PC-3 (cell line): ENCODE results near the gene DIRAS1. TPM values are rescaled to one million over a fixed set of nuclear protein-coding genes. Genes with fewer than 3 reads are reported as not detected.

Experiments used
- ATAC-seq: fragments of 200-7000 bp; cut with Tn5 transposase; 2 replicates; pipeline ENCODE4 v1.9.1; 2020; ENCODE audit warnings: mild to moderate bottlenecking, moderate library complexity
- BruUV-seq: library from RNA; stranded (reverse); fragments of 400-500 nt; replicated peaks from 2 replicates; lab custom pipeline; 2021; lab: Mats Ljungman, UMichigan
- CTCF ChIA-PET: fragments of 300-600 bp; sonication (Branson Sonifier 250); formaldehyde crosslinking; loops from one replicate; lab custom pipeline; 2022; ENCODE audit warnings: antibody characterized with exemption; lab: Charles Lee
- POLR2A ChIA-PET: fragments of 300-600 bp; sonication (Branson Sonifier 250); formaldehyde crosslinking; loops from one replicate; lab custom pipeline; 2022; ENCODE audit warnings: antibody characterized with exemption; ENCODE audit not compliant: unreplicated experiment; lab: Charles Lee
- DNase-seq: peaks from one replicate; pipeline ENCODE4 v3.0.0-alpha.2; 2015
- H2AFZ ChIP-seq: fragments of 300-600 bp; sonication (generic); 2 replicates; pipeline ENCODE4 v1.6.0; 2016; ENCODE audit warnings: antibody characterized with exemption, low read length
- H3F3A ChIP-seq: fragments of 300-600 bp; sonication (generic); one replicate; pipeline ENCODE4 v1.6.0; 2017; ENCODE audit warnings: antibody characterized with exemption, low read length, control low read depth, mild to moderate bottlenecking; ENCODE audit not compliant: unreplicated experiment
- H3K27ac ChIP-seq: fragments of 300-600 bp; sonication (generic); 2 replicates; pipeline ENCODE4 v1.5.1; 2016; ENCODE audit warnings: mild to moderate bottlenecking, low read length
- H3K27me3 ChIP-seq: fragments of 300-600 bp; sonication (generic); 2 replicates; pipeline ENCODE4 v1.6.1; 2016; ENCODE audit warnings: low read length, mixed read lengths
- H3K36me3 ChIP-seq: fragments of 300-600 bp; sonication (generic); 2 replicates; pipeline ENCODE4 v1.6.1; 2016; ENCODE audit warnings: low read depth, mixed run types, low read length, mixed read lengths
- H3K4me1 ChIP-seq: fragments of 300-600 bp; sonication (generic); 2 replicates; pipeline ENCODE4 v1.5.1; 2016; ENCODE audit warnings: low read length; ENCODE audit not compliant: insufficient read depth
- H3K4me2 ChIP-seq: fragments of 300-600 bp; sonication (generic); 2 replicates; pipeline ENCODE4 v1.6.0; 2016; ENCODE audit warnings: low read length
- H3K4me3 ChIP-seq: fragments of 300-600 bp; sonication (generic); 2 replicates; pipeline ENCODE4 v1.5.1; 2016; ENCODE audit warnings: mild to moderate bottlenecking, low read length, mixed read lengths
- H3K79me2 ChIP-seq: fragments of 300-600 bp; sonication (generic); 2 replicates; pipeline ENCODE4 v1.6.1; 2017; ENCODE audit warnings: low read length, mixed read lengths
- H3K9ac ChIP-seq: fragments of 300-600 bp; sonication (generic); 2 replicates; pipeline ENCODE4 v1.6.0; 2016; ENCODE audit warnings: mild to moderate bottlenecking, low read length
- H3K9me2 ChIP-seq: fragments of 300-600 bp; sonication (generic); replicated peaks from 2 replicates; pipeline ENCODE4 v1.6.1; 2016; ENCODE audit warnings: mixed run types, low read length, mixed read lengths
- H3K9me3 ChIP-seq: fragments of 300-600 bp; sonication (generic); 2 replicates; pipeline ENCODE4 v1.6.1; 2016; ENCODE audit warnings: low read length, mixed read lengths
- H4K20me1 ChIP-seq: fragments of 300-600 bp; sonication (generic); 2 replicates; pipeline ENCODE4 v1.6.1; 2016; ENCODE audit warnings: low read length, mixed read lengths
- EZH2 ChIP-seq: fragments of 300-600 bp; sonication (generic); IDR thresholded peaks from one replicate; pipeline ENCODE4 v1.6.1; 2017; ENCODE audit warnings: antibody characterized with exemption, mild to moderate bottlenecking, low read length; ENCODE audit not compliant: unreplicated experiment
- EZH2phosphoT487 ChIP-seq: fragments of 300-600 bp; sonication (generic); IDR thresholded peaks from 2 replicates; pipeline ENCODE4 v1.6.1; 2018; ENCODE audit warnings: mild to moderate bottlenecking, antibody characterized with exemption, low read length, borderline replicate concordance
- intact Hi-C: fragments of 100-400 bp; cut with micrococcal nuclease; formaldehyde crosslinking; loops from 2 replicates; pipeline ENCODE4 v1.9.0; 2023
- total RNA-seq: library from RNA; depleted of rRNA; stranded (reverse); fragments of >200 nt; gene quantifications from 2 replicates; pipeline ENCODE4 v1.2.3, GENCODE V29; 2014
- TF ChIP-seq, protein P1 (sequence below): fragments of 300-600 bp; sonication (generic); conservative IDR thresholded peaks from 2 replicates; pipeline ENCODE4 v1.5.1; 2017; ENCODE audit warnings: antibody characterized with exemption, low read depth, mild to moderate bottlenecking, low read length

The DIRAS1 gene
- total RNA-seq, 1 experiment from 2014 or later = 2.0 TPM

DNA sequence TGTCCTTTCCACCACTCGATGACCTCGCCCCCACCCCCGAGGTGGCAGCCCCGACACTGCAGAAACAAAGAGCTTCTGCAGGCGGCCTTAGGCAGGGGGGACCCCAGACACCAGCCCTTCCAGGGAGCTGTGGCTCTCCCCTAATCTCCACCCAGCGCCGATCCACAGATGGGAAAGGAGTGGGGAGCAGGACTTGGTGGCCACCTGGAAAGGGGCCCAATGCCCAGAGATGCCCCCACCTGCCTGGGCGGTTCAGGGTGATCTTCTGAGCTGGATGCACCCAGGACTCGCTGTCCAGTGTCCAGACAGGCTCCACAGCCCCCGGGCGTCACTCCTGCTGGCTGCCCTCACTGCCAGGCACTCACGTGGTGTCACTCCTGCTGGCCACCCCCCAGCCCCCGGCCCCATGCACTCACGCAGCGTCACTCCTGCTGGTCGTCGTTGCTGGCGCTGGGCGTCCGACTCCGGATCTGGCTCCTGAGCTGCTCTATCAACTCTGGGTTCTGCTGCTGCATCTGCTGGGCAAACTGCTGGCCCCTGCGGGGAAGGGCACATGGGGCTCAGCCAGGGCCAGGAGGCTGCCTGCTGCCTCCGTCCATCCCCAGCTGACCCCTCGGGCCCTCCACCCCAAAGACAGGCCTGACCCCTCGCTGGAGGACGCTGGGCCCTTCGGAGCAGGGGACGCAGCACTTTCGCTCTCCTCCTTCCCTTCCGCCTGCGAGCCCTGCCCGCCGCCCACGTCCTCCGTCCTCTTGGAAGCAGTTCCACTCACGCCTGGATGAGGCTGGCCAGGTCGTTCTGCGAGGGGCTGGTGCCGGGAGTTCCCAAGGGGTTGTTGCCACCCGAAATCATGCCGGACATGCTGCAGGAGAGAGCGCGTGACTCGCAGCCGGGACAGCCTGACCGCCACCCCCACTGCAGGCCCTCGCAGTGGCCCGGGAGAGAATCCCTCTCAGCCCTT is 36.0 kb upstream of the DIRAS1 start:
- TF ChIP-seq EZH2phosphoT487 (no peak), EZH2 (no peak)
- TF ChIP-seq, protein P1, sequence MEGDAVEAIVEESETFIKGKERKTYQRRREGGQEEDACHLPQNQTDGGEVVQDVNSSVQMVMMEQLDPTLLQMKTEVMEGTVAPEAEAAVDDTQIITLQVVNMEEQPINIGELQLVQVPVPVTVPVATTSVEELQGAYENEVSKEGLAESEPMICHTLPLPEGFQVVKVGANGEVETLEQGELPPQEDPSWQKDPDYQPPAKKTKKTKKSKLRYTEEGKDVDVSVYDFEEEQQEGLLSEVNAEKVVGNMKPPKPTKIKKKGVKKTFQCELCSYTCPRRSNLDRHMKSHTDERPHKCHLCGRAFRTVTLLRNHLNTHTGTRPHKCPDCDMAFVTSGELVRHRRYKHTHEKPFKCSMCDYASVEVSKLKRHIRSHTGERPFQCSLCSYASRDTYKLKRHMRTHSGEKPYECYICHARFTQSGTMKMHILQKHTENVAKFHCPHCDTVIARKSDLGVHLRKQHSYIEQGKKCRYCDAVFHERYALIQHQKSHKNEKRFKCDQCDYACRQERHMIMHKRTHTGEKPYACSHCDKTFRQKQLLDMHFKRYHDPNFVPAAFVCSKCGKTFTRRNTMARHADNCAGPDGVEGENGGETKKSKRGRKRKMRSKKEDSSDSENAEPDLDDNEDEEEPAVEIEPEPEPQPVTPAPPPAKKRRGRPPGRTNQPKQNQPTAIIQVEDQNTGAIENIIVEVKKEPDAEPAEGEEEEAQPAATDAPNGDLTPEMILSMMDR = no peak
- Histone ChIP-seq H3K36me3 (no peaks in the 10 kb centered on the region; the same call in 1 of the 2 replicates), H3K27me3 (no peaks in the 10 kb centered on the region), H3K9ac (no peak overlapping the region), H4K20me1 (no peaks in the 10 kb centered on the region), H3K4me2 (no peak overlapping the region), H3K4me3 (no peak overlapping the region), H3K27ac (no peak overlapping the region), H3K9me3 (no peaks in the 10 kb centered on the region), H3K79me2 (no peaks in the 10 kb centered on the region), H2AFZ (no peak overlapping the region), H3K9me2 (no peaks in the 10 kb centered on the region), H3F3A (no peaks in the 10 kb centered on the region), H3K4me1 (no peaks in the 10 kb centered on the region)
- ChIA-PET CTCF (no interaction called here), POLR2A (no interaction called here)
- ATAC-seq (no peak), DNase-seq (no peak)
- intact Hi-C loops = no loop called here
- BruUV-seq = no TSS peak

DNA sequence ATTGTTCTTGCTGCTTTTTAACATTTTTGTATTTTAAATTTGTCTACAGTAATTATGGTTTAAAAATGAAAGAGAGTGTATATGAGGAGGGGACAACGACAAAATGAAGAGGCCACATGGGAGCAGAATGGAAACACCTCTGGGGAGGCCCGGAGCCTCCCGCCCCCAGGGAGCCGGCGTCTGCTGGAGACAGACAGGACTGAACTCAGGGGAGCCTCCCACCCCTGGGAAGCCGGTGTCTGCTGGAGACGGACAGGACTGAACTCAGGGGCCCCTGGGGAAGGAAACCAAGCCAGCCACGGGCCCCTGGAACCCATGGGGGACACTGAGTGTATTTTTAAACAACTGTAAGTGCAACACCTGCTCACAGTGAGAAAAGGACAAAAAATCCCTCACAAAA is 35.3 kb upstream of the DIRAS1 start:
- H2AFZ ChIP-seq = no peak overlapping the region
- no peak overlapping the region for H3K4me3 ChIP-seq
- DNase-seq = no peak
- TF ChIP-seq EZH2phosphoT487 (no peak), EZH2 (no peak)
- TF ChIP-seq, protein P1 = no peak
- no peak overlapping the region for H3K27ac ChIP-seq
- no peaks in the 10 kb centered on the region for H3K9me3 ChIP-seq
- H3K9ac ChIP-seq = no peak overlapping the region
- H3K9me2 ChIP-seq = no peaks in the 10 kb centered on the region
- no peaks in the 10 kb centered on the region for H3F3A ChIP-seq
- no peak for ATAC-seq
- H3K79me2 ChIP-seq = no peaks in the 10 kb centered on the region
- H3K36me3 ChIP-seq = no peaks in the 10 kb centered on the region; the same call in 1 of the 2 replicates
- BruUV-seq = no TSS peak
- no peak overlapping the region for H3K4me2 ChIP-seq
- H4K20me1 ChIP-seq = no peaks in the 10 kb centered on the region
- intact Hi-C loops = no loop called here
- H3K4me1 ChIP-seq = no peaks in the 10 kb centered on the region
- H3K27me3 ChIP-seq = no peaks in the 10 kb centered on the region
- ChIA-PET CTCF (no interaction called here), POLR2A (no interaction called here)

DNA sequence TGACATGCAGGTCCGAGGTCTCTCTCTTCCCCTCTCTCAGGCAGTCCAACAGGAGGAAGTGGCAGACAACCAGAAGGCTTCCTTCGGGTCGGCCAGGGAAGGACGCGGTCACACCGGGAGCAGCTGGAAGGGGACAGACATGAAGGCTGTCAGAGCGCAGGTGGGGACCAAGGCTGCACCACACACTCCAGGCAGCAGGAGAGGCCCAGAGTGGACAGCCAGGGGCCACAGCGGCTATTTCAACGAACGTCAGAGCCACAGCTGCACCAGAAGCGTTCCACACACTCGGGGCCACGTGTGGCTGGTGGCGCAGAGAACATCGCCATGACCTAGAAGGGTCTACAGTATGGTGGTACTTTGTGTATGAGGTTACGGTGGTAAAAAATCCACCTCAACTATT is 34.6 kb upstream of the DIRAS1 start:
- BruUV-seq = no TSS peak
- H2AFZ ChIP-seq = no peak overlapping the region
- ATAC-seq (no peak), DNase-seq (no peak)
- intact Hi-C loops = no loop called here
- TF ChIP-seq EZH2 = no peak
- H4K20me1 ChIP-seq = no peaks in the 10 kb centered on the region
- no peak overlapping the region for H3K27ac ChIP-seq
- H3K4me3 ChIP-seq = no peak overlapping the region
- no peak overlapping the region for H3K9ac ChIP-seq
- ChIA-PET CTCF (no interaction called here), POLR2A (no interaction called here)
- no peaks in the 10 kb centered on the region; the same call in 1 of the 2 replicates for H3K36me3 ChIP-seq
- H3K9me2 ChIP-seq = no peaks in the 10 kb centered on the region
- no peaks in the 10 kb centered on the region for H3F3A ChIP-seq
- H3K79me2 ChIP-seq = no peaks in the 10 kb centered on the region
- H3K4me2 ChIP-seq = no peak overlapping the region
- H3K9me3 ChIP-seq = no peaks in the 10 kb centered on the region
- no peaks in the 10 kb centered on the region for H3K27me3 ChIP-seq
- no peaks in the 10 kb centered on the region for H3K4me1 ChIP-seq
